H1 (cell line): Measurements from ENCODE around the gene CCDC24. TPM values are rescaled to one million over a fixed set of nuclear protein-coding genes. Genes with fewer than 3 reads are reported as not detected.

Experiments
- CEBPB ChIP-seq: IDR thresholded peaks from 2 replicates; pipeline ENCODE4 v1.6.1; 2012; ENCODE audit warnings: low read depth, low read length
- CHD7 ChIP-seq: fragments of 300-600 bp; sonication (generic); IDR thresholded peaks from 2 replicates; pipeline ENCODE4 v1.7.1; 2012; ENCODE audit warnings: low read length, moderate library complexity, mild to moderate bottlenecking, inconsistent platforms; ENCODE audit not compliant: insufficient replicate concordance
- polyA plus RNA-seq, 7 experiments: library from polyadenylated mRNA; depleted of rRNA in 3 of 7; stranded (reverse) in 5 of 7; unstranded in 2 of 7; fragments of >200 nt in 5 of 7; fragments of 200-250 nt in 2 of 7; gene quantifications; 1 replicate in 5 of 7; 2 replicates in 1 of 7; 4 replicates in 1 of 7; pipeline versions ENCODE4 v1.2.1 to v1.2.3, GENCODE V29; 2011 to 2013; ENCODE audit warnings: missing spikeins in 2 of 7, mixed read lengths in 2 of 7
- total RNA-seq: library from RNA; stranded (reverse); fragmentation: NEBNext Ultra II Directional; extraction: Animal tissue kit (Norgen Biotek cat#: 25700); gene quantifications from 2 replicates; pipeline ENCODE4 v1.2.1, GENCODE V29; 2021

Gene CCDC24
- total and polyA plus RNA-seq, 2 of the 8 experiments (the other 6 are each of a cell fraction or from before 2014, with no cell fraction given), result 11.2 to 11.4 TPM

GRCh38 chr1:43957407-43958040 lies 33.9 kb upstream of the CCDC24 start (continued):
- TF ChIP-seq CHD7, result no peak
- no peak for TF ChIP-seq CEBPB
